ENCODE data around the gene TNS3.

Gene TNS3

GRCh38 chr7:47452715-47453092 lies 129.2 kb downstream of the TNS3 start:
- in situ Hi-C loops (cut with MboI; ENCODE audit: low pct_unique_long_range_greater_than_20kb, low sequenced_read_pairs, unreplicated experiment) = no loop called here
- no peak for DNase-seq (ENCODE audit: low spot score)
- TF ChIP-seq CTCF (IDR thresholded peaks at IDR 0.05; ENCODE audit: extremely low read depth, insufficient read depth, missing control alignments) = no peak

- in situ Hi-C loops (cut with MboI; ENCODE audit: low pct_unique_long_range_greater_than_20kb, low sequenced_read_pairs, unreplicated experiment) = no loop called here
- TF ChIP-seq CTCF (IDR thresholded peaks at IDR 0.05; ENCODE audit: extremely low read depth, insufficient read depth, missing control alignments) = no peak
These were observed 129.6 kb downstream of the TNS3 start for GRCh38 chr7:47452295-47452694.

GRCh38 chr7:47451851-47452205 lies 130.1 kb downstream of the TNS3 start:
- TF ChIP-seq CTCF (IDR thresholded peaks at IDR 0.05; ENCODE audit: extremely low read depth, insufficient read depth, missing control alignments) = no peak
- no peak for DNase-seq (ENCODE audit: low spot score)
- in situ Hi-C loops (cut with MboI; ENCODE audit: low pct_unique_long_range_greater_than_20kb, low sequenced_read_pairs, unreplicated experiment) = no loop called here

More at GRCh38 chr7:47452295-47452694, 129.6 kb downstream of the TNS3 start:
- DNase-seq (ENCODE audit: low spot score) = no peak

- DNase-seq (ENCODE audit: low spot score) = no peak
- TF ChIP-seq CTCF (IDR thresholded peaks at IDR 0.05; ENCODE audit: extremely low read depth, insufficient read depth, missing control alignments) = no peak
- in situ Hi-C loops (cut with MboI; ENCODE audit: low pct_unique_long_range_greater_than_20kb, low sequenced_read_pairs, unreplicated experiment) = loop anchor here (25.0 kb wide), 1 partner anchor 362 kb away; no protein-coding TSS in a partner anchor
These were observed 131.9 kb downstream of the TNS3 start for GRCh38 chr7:47449810-47450590.

GRCh38 chr7:47448971-47449370 lies 132.9 kb downstream of the TNS3 start:
- TF ChIP-seq CTCF (IDR thresholded peaks at IDR 0.05; ENCODE audit: extremely low read depth, insufficient read depth, missing control alignments) = no peak
- in situ Hi-C loops (cut with MboI; ENCODE audit: low pct_unique_long_range_greater_than_20kb, low sequenced_read_pairs, unreplicated experiment) = loop anchor here (25.0 kb wide), 1 partner anchor 363 kb away; no protein-coding TSS in a partner anchor
- no peak for DNase-seq (ENCODE audit: low spot score)

- in situ Hi-C loops (cut with MboI; ENCODE audit: low pct_unique_long_range_greater_than_20kb, low sequenced_read_pairs, unreplicated experiment) = loop anchor here (25.0 kb wide), 1 partner anchor 365 kb away; no protein-coding TSS in a partner anchor
These were observed 134.1 kb downstream of the TNS3 start for GRCh38 chr7:47447621-47448349.

More at GRCh38 chr7:47447621-47448349, 134.1 kb downstream of the TNS3 start:
- no peak for TF ChIP-seq CTCF (IDR thresholded peaks at IDR 0.05; ENCODE audit: extremely low read depth, insufficient read depth, missing control alignments)
- DNase-seq (ENCODE audit: low spot score) = no peak
